Osteoblast (primary cell): ENCODE measurements around the gene DHRS2. TPM values are rescaled to one million over a fixed set of nuclear protein-coding genes. Genes with fewer than 3 reads are reported as not detected.

Source experiments
- DNase-seq: peaks from one replicate; pipeline ENCODE4 v3.0.0; 2011; ENCODE audit warnings: low spot score, mixed read lengths; ENCODE audit not compliant: insufficient read length; ENCODE audit errors: missing footprints
- H2AFZ ChIP-seq: 2 replicates; pipeline ENCODE4 v1.6.0; 2011; ENCODE audit warnings: mild to moderate bottlenecking, low read length
- H3K27ac ChIP-seq: 2 replicates; pipeline ENCODE4 v1.5.1; 2011; ENCODE audit warnings: mild to moderate bottlenecking, low read depth, low read length, moderate library complexity
- H3K27me3 ChIP-seq: 2 replicates; pipeline ENCODE4 v1.6.0; 2012; ENCODE audit warnings: mild to moderate bottlenecking, control low read depth, inconsistent platforms, low read length, moderate library complexity; ENCODE audit not compliant: insufficient read depth
- H3K36me3 ChIP-seq: 2 replicates; pipeline ENCODE4 v1.5.1; 2011; ENCODE audit warnings: mild to moderate bottlenecking, low read length, control low read depth, moderate library complexity; ENCODE audit not compliant: insufficient read depth
- H3K4me1 ChIP-seq: 2 replicates; pipeline ENCODE4 v1.5.1; 2011; ENCODE audit warnings: mild to moderate bottlenecking, low read length, control low read depth, moderate library complexity; ENCODE audit not compliant: insufficient read depth
- H3K4me2 ChIP-seq: 2 replicates; pipeline ENCODE4 v1.6.0; 2011; ENCODE audit warnings: mild to moderate bottlenecking, low read length; ENCODE audit not compliant: insufficient read depth
- H3K4me3 ChIP-seq: fragments of 200-600 bp; sonication (generic); 3 replicates; pipeline ENCODE4 v1.5.1; 2012; ENCODE audit warnings: mild to moderate bottlenecking, low read length, inconsistent platforms; ENCODE audit not compliant: insufficient read depth
- H3K79me2 ChIP-seq: 2 replicates; pipeline ENCODE4 v1.6.0; 2012; ENCODE audit warnings: mild to moderate bottlenecking, low read length, control low read depth, inconsistent platforms; ENCODE audit not compliant: insufficient read depth
- H3K9me3 ChIP-seq: 2 replicates; pipeline ENCODE4 v1.5.1; 2011; ENCODE audit warnings: low read depth, low read length, control low read depth
- H4K20me1 ChIP-seq: 2 replicates; pipeline ENCODE4 v1.6.0; 2012; ENCODE audit warnings: mild to moderate bottlenecking, low read length, control low read depth; ENCODE audit not compliant: insufficient read depth
- total RNA-seq: library from RNA; depleted of rRNA; stranded (reverse); fragments of >200 nt; gene quantifications from 2 replicates; pipeline ENCODE4 v1.2.3, GENCODE V29; 2012
- TF ChIP-seq, protein P1 (sequence below): IDR thresholded peaks from 2 replicates; pipeline ENCODE4 v1.5.1; 2011; ENCODE audit warnings: mild to moderate bottlenecking, low read depth, low read length, moderate library complexity; ENCODE audit errors: extremely low read depth

The DHRS2 gene
- total RNA-seq, 1 donor, result under 0.01 TPM

DNA sequence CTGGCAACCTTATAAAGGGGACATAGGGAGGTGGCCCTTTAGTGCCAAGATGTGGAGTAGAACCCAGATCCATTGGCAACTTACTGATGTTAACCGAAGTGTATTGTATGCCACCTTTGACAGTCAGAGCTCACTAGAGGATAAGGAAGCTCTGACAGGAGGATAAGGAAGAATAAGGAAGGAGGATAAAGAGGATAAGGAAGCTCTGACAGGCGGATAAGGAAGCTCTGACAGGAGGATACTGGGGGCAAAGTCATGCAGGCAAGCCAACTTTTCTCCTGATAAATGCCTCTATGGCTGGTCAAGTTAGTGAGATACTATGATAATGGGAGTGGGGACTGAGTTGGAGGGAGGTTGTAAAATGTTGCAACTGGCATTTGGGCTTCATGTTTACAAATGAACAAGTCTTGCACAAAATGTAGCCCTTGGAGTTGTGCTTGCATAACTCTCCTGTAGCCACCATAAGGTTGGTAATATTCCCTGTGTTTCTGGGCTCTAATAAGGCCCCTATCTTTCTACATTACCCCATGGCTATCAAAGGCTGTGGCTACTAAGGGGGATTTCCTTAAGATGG lies 17.7 kb upstream of the DHRS2 start:
- H3K27me3 ChIP-seq, result peaks cover 4% of the 10 kb centered on the region
- TF ChIP-seq, protein P1, sequence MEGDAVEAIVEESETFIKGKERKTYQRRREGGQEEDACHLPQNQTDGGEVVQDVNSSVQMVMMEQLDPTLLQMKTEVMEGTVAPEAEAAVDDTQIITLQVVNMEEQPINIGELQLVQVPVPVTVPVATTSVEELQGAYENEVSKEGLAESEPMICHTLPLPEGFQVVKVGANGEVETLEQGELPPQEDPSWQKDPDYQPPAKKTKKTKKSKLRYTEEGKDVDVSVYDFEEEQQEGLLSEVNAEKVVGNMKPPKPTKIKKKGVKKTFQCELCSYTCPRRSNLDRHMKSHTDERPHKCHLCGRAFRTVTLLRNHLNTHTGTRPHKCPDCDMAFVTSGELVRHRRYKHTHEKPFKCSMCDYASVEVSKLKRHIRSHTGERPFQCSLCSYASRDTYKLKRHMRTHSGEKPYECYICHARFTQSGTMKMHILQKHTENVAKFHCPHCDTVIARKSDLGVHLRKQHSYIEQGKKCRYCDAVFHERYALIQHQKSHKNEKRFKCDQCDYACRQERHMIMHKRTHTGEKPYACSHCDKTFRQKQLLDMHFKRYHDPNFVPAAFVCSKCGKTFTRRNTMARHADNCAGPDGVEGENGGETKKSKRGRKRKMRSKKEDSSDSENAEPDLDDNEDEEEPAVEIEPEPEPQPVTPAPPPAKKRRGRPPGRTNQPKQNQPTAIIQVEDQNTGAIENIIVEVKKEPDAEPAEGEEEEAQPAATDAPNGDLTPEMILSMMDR, result no peak
- no peaks in the 10 kb centered on the region for H3K4me1 ChIP-seq

DNA sequence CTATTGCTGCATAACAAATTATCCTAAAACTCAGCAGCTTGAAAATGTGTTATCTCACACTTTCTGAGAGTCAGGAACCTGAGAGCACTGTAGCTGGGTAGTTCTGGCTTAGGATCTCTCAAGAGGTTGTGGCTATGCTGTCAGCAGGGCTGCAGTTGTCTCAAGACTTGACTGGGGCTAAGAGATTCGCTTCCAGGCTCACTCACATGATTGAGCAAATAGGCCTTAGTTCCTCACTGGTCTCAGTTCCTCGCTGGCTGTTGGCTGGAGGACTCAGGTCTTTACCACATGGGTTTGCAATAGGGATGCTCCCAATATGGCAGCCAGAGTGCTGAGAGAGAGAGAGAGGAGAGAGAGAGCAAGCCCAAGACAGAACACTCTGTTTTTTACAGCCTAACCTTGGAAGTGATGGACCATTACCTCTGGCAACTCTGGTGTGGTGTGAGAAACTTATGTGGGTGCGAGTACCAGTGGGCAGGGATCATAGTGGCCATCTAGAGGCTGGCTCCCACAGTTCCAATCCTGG lies 15.9 kb upstream of the DHRS2 start:
- Histone ChIP-seq H3K4me1 (no peaks in the 10 kb centered on the region), H3K4me3 (no peak overlapping the region), H4K20me1 (no peaks in the 10 kb centered on the region), H3K27me3 (no peaks in the 10 kb centered on the region), H3K36me3 (no peaks in the 10 kb centered on the region), H3K27ac (no peak overlapping the region), H2AFZ (no peak overlapping the region), H3K79me2 (no peaks in the 10 kb centered on the region), H3K9me3 (peaks cover 6% of the 10 kb centered on the region), H3K4me2 (no peak overlapping the region)
- no peak for DNase-seq
- TF ChIP-seq, protein P1, result no peak

More for the DNA sequence above, 17.7 kb upstream of the DHRS2 start:
- Histone ChIP-seq H3K9me3 (no peaks in the 10 kb centered on the region), H4K20me1 (no peaks in the 10 kb centered on the region), H2AFZ (no peak overlapping the region), H3K27ac (no peak overlapping the region), H3K4me3 (no peak overlapping the region), H3K36me3 (no peaks in the 10 kb centered on the region), H3K4me2 (no peak overlapping the region), H3K79me2 (no peaks in the 10 kb centered on the region)
- no peak for DNase-seq

DNA sequence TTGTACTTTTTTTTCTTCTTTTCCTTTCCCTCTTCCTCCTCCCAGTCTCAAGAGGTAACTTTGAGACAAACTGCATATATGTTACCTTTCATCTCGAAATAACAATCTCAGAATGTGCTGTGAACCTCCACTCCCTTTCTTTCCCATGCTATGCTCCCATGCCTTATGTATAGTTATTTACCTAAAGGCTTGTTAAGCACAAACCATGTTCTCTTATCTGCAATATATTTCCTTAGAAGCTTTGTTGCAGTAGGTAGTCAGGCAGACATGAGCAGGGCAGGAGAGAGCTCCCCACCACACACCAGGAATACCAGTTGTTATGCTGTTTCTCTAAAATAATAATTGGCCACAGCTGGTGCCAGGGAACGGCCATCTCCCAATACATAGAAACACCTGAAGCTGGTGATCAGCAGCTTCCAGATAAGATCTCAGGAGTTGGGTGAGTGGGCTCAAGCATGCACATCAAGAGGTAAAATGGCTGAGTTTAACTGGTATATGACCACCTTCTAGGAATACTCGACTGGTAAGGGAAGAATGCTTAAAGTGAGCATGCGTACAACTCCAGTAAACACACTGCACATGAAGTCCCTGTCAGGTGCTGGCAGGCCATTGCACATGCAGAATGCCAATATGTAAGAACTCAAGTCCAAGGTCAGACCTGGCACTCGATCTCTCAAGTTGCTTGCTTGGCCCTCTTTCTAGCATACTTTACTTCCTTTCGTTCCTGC lies 14.8 kb upstream of the DHRS2 start:
- Histone ChIP-seq H3K36me3 (no peaks in the 10 kb centered on the region), H3K27me3 (no peaks in the 10 kb centered on the region), H3K9me3 (peaks cover 6% of the 10 kb centered on the region), H3K79me2 (no peaks in the 10 kb centered on the region), H3K27ac (no peak overlapping the region), H3K4me1 (no peaks in the 10 kb centered on the region), H2AFZ (no peak overlapping the region), H3K4me2 (no peak overlapping the region), H3K4me3 (no peak overlapping the region), H4K20me1 (no peaks in the 10 kb centered on the region)
- TF ChIP-seq, protein P1, result no peak
- no peak for DNase-seq

DNA sequence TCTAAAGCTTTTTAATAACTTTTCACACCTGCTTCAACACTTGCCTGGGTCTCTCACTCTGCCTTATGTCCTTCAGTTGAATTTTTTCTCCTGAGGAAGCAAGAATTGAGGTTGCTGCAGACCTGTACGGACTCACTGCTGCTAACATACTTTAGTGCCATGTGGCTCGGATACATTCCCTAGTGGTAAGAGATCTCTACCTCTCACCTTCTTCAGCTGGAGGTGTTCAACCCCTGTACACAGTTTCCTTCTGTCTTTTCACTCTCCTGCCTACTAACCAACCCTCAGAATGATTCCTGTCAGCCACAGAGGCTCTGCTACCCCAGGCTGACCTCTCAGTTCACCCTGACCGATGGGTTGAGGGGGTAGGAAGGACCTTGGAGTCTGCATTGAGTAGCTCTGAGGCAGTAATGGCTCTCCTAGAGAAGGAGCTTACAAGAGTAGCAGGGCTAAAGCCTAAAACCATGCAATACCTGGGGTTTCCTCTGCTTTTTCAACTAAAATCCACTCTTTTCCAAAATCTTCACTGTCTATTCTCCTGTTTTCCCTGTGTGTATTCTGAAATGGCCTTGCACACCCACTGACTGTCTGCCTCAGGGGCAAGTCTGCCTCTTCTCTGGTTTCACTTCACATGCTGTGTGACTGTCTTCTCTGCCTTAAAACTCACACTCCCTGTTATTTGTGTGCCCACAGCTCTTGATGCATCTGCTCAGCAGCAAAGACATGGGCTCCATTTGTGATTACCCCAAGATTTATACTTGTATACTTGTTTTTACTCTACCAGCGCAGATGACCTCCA lies 14.0 kb upstream of the DHRS2 start:
- Histone ChIP-seq H4K20me1 (no peaks in the 10 kb centered on the region), H3K9me3 (peaks cover 6% of the 10 kb centered on the region), H3K4me2 (no peak overlapping the region), H3K27me3 (no peaks in the 10 kb centered on the region), H3K4me1 (no peaks in the 10 kb centered on the region), H3K27ac (no peak overlapping the region), H3K36me3 (no peaks in the 10 kb centered on the region), H3K4me3 (no peak overlapping the region), H3K79me2 (no peaks in the 10 kb centered on the region), H2AFZ (no peak overlapping the region)
- no peak for DNase-seq
- TF ChIP-seq, protein P1, result no peak
